ENCODE results near the gene FBXW11.

FBXW11 gene

DNA sequence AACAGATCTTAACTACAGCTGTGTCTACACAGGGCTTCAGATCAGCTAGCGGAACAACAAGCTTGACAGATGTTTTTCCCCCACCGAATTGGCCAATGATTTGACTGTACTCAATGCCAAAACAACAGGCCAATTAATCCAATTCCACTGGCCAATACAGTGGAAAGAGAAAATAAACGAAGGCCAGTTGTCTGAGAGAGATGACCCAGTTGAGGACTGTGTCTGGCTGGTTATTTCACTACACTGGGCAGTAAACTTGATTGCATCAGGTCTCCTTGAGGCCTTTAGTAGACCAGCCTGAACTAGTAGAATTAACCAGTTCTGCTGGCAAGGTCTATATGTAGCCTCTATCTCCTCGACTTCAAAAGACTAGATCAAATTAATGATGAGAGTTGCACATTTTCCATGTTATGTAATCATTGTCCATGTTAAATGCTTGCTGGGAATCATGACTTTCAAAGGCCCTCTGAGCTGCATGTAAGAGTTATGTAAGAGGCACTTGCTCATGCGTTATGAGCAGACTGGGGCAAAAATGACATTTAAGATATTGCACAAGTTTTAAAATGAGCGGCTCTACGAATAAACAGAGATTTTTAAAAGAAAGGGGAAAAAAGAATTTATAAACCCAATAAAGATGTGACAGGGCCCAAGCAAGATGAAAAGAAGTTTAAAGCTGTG, 192.5 kb downstream of the FBXW11 start:
- TF ChIP-seq, protein P1, sequence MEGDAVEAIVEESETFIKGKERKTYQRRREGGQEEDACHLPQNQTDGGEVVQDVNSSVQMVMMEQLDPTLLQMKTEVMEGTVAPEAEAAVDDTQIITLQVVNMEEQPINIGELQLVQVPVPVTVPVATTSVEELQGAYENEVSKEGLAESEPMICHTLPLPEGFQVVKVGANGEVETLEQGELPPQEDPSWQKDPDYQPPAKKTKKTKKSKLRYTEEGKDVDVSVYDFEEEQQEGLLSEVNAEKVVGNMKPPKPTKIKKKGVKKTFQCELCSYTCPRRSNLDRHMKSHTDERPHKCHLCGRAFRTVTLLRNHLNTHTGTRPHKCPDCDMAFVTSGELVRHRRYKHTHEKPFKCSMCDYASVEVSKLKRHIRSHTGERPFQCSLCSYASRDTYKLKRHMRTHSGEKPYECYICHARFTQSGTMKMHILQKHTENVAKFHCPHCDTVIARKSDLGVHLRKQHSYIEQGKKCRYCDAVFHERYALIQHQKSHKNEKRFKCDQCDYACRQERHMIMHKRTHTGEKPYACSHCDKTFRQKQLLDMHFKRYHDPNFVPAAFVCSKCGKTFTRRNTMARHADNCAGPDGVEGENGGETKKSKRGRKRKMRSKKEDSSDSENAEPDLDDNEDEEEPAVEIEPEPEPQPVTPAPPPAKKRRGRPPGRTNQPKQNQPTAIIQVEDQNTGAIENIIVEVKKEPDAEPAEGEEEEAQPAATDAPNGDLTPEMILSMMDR (IDR thresholded peaks at IDR 0.05; ENCODE audit: insufficient read depth, low read length, poor library complexity, severe bottlenecking): no peak
- Histone ChIP-seq H3K4me3 (replicated peaks; ENCODE audit: low read depth, low read length) (no peak overlapping the region), H3K36me3 (ENCODE audit: control insufficient read depth, insufficient read depth, low read length) (no peaks in the 10 kb centered on the region), H3K27me3 (replicated peaks; ENCODE audit: control insufficient read depth, insufficient read depth, low read length) (peaks cover 1% of the 10 kb centered on the region; the same call in 1 of the 2 replicates)
- no peak for DNase-seq (ENCODE audit: extremely low read depth, insufficient read length)

DNA sequence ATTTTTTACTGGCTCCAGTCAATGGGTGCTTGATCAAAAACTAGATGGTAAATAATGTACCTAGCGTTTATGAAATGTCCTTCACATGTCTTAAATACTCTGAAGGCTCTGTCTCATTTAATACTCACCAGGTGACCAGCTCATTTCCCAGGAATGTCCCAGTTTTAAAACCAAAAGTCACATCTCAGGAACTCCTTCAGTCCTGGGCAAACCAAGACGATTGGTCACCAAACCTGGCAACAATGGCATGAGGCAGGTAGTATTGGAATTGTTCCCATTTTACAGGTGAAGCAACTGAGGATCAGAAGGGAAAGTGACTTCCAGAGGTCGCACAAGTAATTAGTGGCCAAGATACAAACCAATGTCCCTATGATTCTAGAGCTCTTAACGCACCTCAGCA, 193.2 kb downstream of the FBXW11 start:
- no peak for DNase-seq (ENCODE audit: extremely low read depth, insufficient read length)
- TF ChIP-seq, protein P1 (IDR thresholded peaks at IDR 0.05; ENCODE audit: insufficient read depth, low read length, poor library complexity, severe bottlenecking): no peak
- peaks cover 1% of the 10 kb centered on the region; the same call in 1 of the 2 replicates for H3K27me3 ChIP-seq (replicated peaks; ENCODE audit: control insufficient read depth, insufficient read depth, low read length)

More for the DNA sequence above, 193.2 kb downstream of the FBXW11 start:
- H3K4me3 ChIP-seq (replicated peaks; ENCODE audit: low read depth, low read length): no peak overlapping the region
- no peaks in the 10 kb centered on the region for H3K36me3 ChIP-seq (ENCODE audit: control insufficient read depth, insufficient read depth, low read length)

Measured in GM06990 (cell line).